Fibroblast of skin of right quadriceps (primary cell): ENCODE measurements around the gene APOL3.
"Not testable (repeated sequence)": the region's sequence is repeated elsewhere in the genome, so short reads cannot be mapped to it uniquely, and the experiment has no call there.

Experiments used
- DNase-seq: peaks from one replicate; pipeline ENCODE4 v3.0.0-alpha.2; 2013

APOL3 gene

GRCh38 chr22:36100134-36100824 is 60.3 kb downstream of the APOL3 start:
- DNase-seq, result no peak

- DNase-seq, result not testable (repeated sequence)
These were observed 61.0 kb downstream of the APOL3 start for GRCh38 chr22:36099561-36099960.

GRCh38 chr22:36097880-36098279 is 62.7 kb downstream of the APOL3 start:
- DNase-seq, result no peak

- not testable (repeated sequence) for DNase-seq
These were observed 69.8 kb downstream of the APOL3 start for GRCh38 chr22:36090772-36091171.
